Tibial artery (tissue), 4 donors: ENCODE results near the gene IL12RB2.

Experiments used
- DNase-seq, 2 donors: peaks; one replicate each; pipeline ENCODE4 v3.0.0-alpha.2; 2019
- H3K27ac ChIP-seq, 2 donors: fragments of 200-600 bp; sonication (generic) in 1 of 2; 1 replicate in 1 of 2; 2 replicates in 1 of 2; pipeline ENCODE4 v1.5.1; 2018 to 2019; ENCODE audit warnings: mild to moderate bottlenecking in 1 of 2
- H3K27me3 ChIP-seq, 2 donors: fragments of 200-600 bp; sonication (generic) in 1 of 2; one replicate each; pipeline versions ENCODE4 v1.5.1 to v1.6.0; 2016 to 2019
- H3K36me3 ChIP-seq, 3 donors: fragments of 200-600 bp; sonication (generic) in 2 of 3; one replicate each; pipeline ENCODE4 v1.5.1; 2016 to 2019; ENCODE audit warnings: mild to moderate bottlenecking in 2 of 3
- H3K4me1 ChIP-seq, 4 donors: fragments of 200-600 bp; sonication (generic) in 2 of 4; 1 replicate in 3 of 4; 2 replicates in 1 of 4; pipeline ENCODE4 v1.5.1; 2016 to 2019
- H3K4me3 ChIP-seq, 2 donors: fragments of 200-600 bp; sonication (generic) in 1 of 2; 1 replicate in 1 of 2; 2 replicates in 1 of 2; pipeline ENCODE4 v1.5.1; 2018 to 2019; ENCODE audit warnings: mild to moderate bottlenecking in 2 of 2
- H3K9me3 ChIP-seq, 3 donors: fragments of 200-600 bp; sonication (generic) in 1 of 3; one replicate each; pipeline ENCODE4 v1.5.1; 2016 to 2019
- intact Hi-C: fragments of 100-400 bp; cut with DNase I; formaldehyde crosslinking; loops from one replicate; pipeline ENCODE4 v1.15.0; 2023; ENCODE audit warnings: low total_unique reads
- TF ChIP-seq, protein P1 (sequence below), 2 experiments: fragments of 200-600 bp in 1 of 2; fragments of 450-650 bp in 1 of 2; IDR thresholded peaks; one replicate each; pipeline ENCODE4 v1.5.1; 2017 to 2019; ENCODE audit warnings: antibody characterized with exemption in 2 of 2, mild to moderate bottlenecking in 1 of 2, moderate library complexity in 1 of 2

IL12RB2 gene

GRCh38 chr1:67307251-67308060 is at the start of gene IL12RB2:
Gene IL12RB2 (plus strand): TSS chr1:67307873. CDS start chr1:67320369, 12,496 bp downstream.
- no peak within 1 kb of the TSS for H3K27ac ChIP-seq
- peaks cover 0 to 20% of the 10 kb centered on the region in 2 donors for H3K27me3 ChIP-seq
- no peaks in the 10 kb centered on the region for H3K9me3 ChIP-seq
- H3K36me3 ChIP-seq = no peaks in the 10 kb centered on the region
- TF ChIP-seq, protein P1, sequence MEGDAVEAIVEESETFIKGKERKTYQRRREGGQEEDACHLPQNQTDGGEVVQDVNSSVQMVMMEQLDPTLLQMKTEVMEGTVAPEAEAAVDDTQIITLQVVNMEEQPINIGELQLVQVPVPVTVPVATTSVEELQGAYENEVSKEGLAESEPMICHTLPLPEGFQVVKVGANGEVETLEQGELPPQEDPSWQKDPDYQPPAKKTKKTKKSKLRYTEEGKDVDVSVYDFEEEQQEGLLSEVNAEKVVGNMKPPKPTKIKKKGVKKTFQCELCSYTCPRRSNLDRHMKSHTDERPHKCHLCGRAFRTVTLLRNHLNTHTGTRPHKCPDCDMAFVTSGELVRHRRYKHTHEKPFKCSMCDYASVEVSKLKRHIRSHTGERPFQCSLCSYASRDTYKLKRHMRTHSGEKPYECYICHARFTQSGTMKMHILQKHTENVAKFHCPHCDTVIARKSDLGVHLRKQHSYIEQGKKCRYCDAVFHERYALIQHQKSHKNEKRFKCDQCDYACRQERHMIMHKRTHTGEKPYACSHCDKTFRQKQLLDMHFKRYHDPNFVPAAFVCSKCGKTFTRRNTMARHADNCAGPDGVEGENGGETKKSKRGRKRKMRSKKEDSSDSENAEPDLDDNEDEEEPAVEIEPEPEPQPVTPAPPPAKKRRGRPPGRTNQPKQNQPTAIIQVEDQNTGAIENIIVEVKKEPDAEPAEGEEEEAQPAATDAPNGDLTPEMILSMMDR (IDR thresholded peaks at IDR 0.05) = no peak
- H3K4me3 ChIP-seq = peak within 1 kb of the TSS; percentile 37 to 53
- intact Hi-C loops = no loop called here
- no peak for DNase-seq
- peaks cover 0 to 13% (median 11%) of the 10 kb centered on the region in 4 donors for H3K4me1 ChIP-seq

GRCh38 chr1:67261680-67262079 is 46.0 kb upstream of the IL12RB2 start:
- H3K36me3 ChIP-seq = no peaks in the 10 kb centered on the region
- H3K4me3 ChIP-seq = no peak overlapping the region
- DNase-seq = no peak
- H3K4me1 ChIP-seq = no peaks in the 10 kb centered on the region
- H3K9me3 ChIP-seq = no peaks in the 10 kb centered on the region
- no peaks in the 10 kb centered on the region for H3K27me3 ChIP-seq
- intact Hi-C loops = no loop called here
- no peak overlapping the region for H3K27ac ChIP-seq
- TF ChIP-seq, protein P1 (IDR thresholded peaks at IDR 0.05) = no peak

- Histone ChIP-seq H3K4me3 (no peak overlapping the region), H3K4me1 (no peaks in the 10 kb centered on the region), H3K9me3 (no peaks in the 10 kb centered on the region), H3K27me3 (no peaks in the 10 kb centered on the region), H3K36me3 (no peaks in the 10 kb centered on the region), H3K27ac (no peak overlapping the region)
- TF ChIP-seq, protein P1 (IDR thresholded peaks at IDR 0.05) = no peak
- DNase-seq = no peak
- intact Hi-C loops = no loop called here
These were observed 44.9 kb upstream of the IL12RB2 start for GRCh38 chr1:67262735-67263134.

GRCh38 chr1:67264152-67264551 is 43.5 kb upstream of the IL12RB2 start:
- no peak for DNase-seq
- H3K4me3 ChIP-seq = no peak overlapping the region
- H3K4me1 ChIP-seq = no peaks in the 10 kb centered on the region
- no peaks in the 10 kb centered on the region for H3K36me3 ChIP-seq
- H3K27ac ChIP-seq = no peak overlapping the region
- TF ChIP-seq, protein P1 (IDR thresholded peaks at IDR 0.05) = no peak
- H3K9me3 ChIP-seq = no peaks in the 10 kb centered on the region
- H3K27me3 ChIP-seq = no peaks in the 10 kb centered on the region
- intact Hi-C loops = no loop called here

- DNase-seq = no peak
These were observed 42.8 kb upstream of the IL12RB2 start for GRCh38 chr1:67264899-67265298.

More at GRCh38 chr1:67264899-67265298, 42.8 kb upstream of the IL12RB2 start:
- H3K27me3 ChIP-seq = no peaks in the 10 kb centered on the region
- no peaks in the 10 kb centered on the region for H3K36me3 ChIP-seq
- H3K9me3 ChIP-seq = no peaks in the 10 kb centered on the region
- no peaks in the 10 kb centered on the region for H3K4me1 ChIP-seq
- no peak overlapping the region for H3K4me3 ChIP-seq
- TF ChIP-seq, protein P1 (IDR thresholded peaks at IDR 0.05) = no peak
- no peak overlapping the region for H3K27ac ChIP-seq
- intact Hi-C loops = no loop called here
